Measurements from ENCODE around the gene UBR4.

The UBR4 gene

DNA sequence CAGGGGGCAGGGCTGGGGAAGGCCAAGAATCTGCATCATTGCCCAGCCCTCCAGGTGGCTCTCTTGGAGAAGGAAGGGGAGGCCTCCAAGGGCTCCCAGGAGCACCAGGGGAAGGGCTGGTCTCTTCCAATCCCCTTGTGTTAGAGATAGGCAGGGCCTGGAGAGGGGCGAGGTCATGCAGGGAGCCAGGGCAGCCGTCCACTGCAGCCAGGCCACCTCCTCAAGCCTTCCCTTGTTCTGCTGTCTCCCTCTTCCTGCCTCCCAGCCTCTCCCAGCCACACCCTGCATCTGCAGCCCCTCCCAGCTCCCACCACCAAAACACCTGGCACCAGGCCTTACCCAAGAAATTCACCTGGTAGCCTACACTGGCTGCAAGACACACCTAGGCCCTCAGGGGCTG, 148.3 kb downstream of the UBR4 start:
- in situ Hi-C loops (cut with HindIII; ENCODE audit: low sequenced_read_pairs), result no loop called here

DNA sequence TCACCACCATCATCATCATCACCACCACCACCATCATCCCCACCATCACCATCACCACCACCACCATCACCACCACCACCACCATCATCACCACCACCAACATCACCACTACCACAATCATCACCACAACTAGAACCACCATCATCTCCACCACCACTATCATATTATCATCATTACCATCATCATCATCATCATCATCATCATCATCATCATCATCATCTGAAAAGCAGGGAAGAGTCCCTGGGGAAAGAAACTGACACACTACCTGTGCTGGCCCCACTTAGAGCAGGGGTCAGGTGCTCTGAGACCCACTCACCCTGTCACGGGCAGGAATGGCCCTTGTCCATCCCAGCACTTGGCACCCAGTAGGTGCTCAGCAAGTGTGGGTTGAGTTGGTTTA, 148.7 kb downstream of the UBR4 start:
- in situ Hi-C loops (cut with HindIII; ENCODE audit: low sequenced_read_pairs), result no loop called here

GRCh38 chr1:19059773-19060172, 150.3 kb downstream of the UBR4 start:
- in situ Hi-C loops (cut with HindIII; ENCODE audit: low sequenced_read_pairs), result no loop called here

- in situ Hi-C loops (cut with HindIII; ENCODE audit: low sequenced_read_pairs), result no loop called here
Measured at GRCh38 chr1:19058476-19058797, 151.6 kb downstream of the UBR4 start.

GRCh38 chr1:19057784-19058475, 152.1 kb downstream of the UBR4 start:
- in situ Hi-C loops (cut with HindIII; ENCODE audit: low sequenced_read_pairs), result no loop called here

DNA sequence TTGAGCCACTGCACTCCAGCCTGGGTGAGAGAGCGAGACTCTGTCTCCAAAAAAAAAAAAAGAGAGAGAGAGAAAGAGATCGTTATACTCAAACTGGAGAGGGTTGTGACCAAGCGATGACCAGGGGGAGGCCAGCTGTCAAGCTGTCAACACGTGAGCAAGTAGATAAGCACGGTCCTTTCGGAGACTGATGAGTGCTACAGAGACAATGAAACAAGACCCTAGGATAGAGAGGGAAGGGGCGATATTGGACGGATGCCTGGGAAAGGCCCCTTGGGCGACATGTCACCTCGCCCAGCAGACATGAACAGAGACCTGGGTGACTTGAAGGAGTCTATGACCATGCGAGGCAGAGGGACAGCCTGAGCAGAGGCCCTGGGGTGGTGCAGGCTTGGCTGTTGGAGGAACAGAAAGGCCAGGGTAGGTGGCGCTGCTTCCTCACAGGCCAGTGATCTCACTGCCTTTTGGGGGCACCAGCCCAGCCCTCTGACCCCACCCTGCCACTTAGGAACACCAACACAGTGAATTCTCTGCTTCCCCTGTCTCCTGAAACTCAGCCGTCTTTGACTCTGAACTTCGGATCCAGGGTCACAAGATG, 152.8 kb downstream of the UBR4 start:
- in situ Hi-C loops (cut with HindIII; ENCODE audit: low sequenced_read_pairs), result no loop called here

DNA sequence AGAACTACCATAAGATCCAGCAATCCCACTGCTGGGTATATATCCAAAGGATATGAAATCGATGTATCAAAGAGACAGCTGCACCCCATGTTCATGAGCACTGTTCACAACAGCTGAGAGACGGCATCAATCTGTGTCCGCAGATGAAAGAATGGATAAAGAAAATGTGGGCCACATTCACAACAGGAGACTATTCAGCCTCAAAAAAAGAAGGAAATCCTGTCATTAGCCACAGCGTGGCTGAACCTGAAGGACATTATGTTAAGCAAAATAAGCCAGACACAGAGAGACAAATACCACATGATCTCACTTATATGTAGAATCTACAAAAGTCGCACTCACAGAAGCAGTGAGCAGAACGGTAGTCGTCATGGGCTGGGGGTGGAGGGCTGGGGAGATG, 154.4 kb downstream of the UBR4 start:
- in situ Hi-C loops (cut with HindIII; ENCODE audit: low sequenced_read_pairs), result no loop called here

- in situ Hi-C loops (cut with HindIII; ENCODE audit: low sequenced_read_pairs), result no loop called here
Measured at GRCh38 chr1:19055001-19055400, 155.1 kb downstream of the UBR4 start.

DNA sequence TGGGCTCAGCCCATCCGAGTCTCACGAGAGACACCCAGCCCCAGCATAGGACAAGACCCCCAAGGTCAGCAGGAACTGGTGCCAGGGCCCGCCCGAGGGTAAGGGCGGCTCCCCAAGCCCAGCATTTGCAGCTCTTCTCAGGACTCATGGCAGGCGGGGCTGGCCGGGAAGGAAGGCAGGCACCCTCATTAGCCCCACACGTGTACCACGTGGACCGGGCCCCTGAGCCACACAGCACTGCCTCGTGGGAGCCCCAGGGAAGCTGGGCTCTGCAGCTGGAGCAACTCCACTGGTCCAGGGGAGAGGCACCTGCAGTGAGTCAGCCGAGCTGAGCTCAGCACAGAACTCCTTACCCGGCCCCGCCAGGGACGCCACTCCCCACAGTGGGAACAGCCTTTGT, 155.8 kb downstream of the UBR4 start:
- in situ Hi-C loops (cut with HindIII; ENCODE audit: low sequenced_read_pairs), result no loop called here

DNA sequence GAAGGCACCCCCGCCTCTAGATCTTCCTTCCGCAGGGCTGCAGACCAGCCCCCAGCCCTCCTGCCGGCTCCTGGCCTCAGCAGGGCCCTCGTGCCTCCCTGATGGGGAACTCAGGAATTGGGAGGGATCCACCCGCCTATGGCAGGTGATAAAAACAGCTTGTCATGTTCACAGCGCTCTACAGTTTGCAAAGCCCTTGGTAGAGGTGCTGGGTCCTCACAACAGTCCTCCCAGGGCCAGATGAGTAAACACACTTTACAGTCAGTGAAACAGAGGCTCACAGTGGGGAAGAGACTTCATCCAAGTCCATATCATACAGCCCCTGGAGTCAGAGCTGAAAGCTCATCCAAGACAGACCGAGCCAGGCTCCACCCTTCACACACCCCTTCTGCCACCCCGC, 156.6 kb downstream of the UBR4 start:
- in situ Hi-C loops (cut with HindIII; ENCODE audit: low sequenced_read_pairs), result no loop called here

DNA sequence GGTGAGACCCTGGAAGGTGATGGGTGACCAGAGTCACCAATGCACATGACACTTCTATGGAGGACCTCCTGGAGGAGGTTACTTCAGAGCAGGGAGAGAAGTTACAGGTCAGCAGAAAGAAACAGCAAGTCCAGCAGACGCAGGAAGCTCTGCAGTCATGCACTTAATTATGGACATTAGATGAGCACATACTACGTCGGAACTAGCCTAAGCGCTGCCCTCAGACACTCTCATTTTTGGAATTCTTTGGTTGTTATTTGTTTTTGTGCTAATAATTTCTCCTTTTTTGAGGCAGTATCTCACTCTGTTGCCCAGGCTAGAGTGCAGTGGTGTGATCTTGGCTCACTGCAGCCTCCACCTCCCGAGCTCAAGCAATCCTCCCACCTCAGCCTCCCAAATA, 160.3 kb downstream of the UBR4 start:
- in situ Hi-C loops (cut with HindIII; ENCODE audit: low sequenced_read_pairs), result no loop called here

- in situ Hi-C loops (cut with HindIII; ENCODE audit: low sequenced_read_pairs), result no loop called here
Measured at GRCh38 chr1:19049128-19049768, 160.8 kb downstream of the UBR4 start.

DNA sequence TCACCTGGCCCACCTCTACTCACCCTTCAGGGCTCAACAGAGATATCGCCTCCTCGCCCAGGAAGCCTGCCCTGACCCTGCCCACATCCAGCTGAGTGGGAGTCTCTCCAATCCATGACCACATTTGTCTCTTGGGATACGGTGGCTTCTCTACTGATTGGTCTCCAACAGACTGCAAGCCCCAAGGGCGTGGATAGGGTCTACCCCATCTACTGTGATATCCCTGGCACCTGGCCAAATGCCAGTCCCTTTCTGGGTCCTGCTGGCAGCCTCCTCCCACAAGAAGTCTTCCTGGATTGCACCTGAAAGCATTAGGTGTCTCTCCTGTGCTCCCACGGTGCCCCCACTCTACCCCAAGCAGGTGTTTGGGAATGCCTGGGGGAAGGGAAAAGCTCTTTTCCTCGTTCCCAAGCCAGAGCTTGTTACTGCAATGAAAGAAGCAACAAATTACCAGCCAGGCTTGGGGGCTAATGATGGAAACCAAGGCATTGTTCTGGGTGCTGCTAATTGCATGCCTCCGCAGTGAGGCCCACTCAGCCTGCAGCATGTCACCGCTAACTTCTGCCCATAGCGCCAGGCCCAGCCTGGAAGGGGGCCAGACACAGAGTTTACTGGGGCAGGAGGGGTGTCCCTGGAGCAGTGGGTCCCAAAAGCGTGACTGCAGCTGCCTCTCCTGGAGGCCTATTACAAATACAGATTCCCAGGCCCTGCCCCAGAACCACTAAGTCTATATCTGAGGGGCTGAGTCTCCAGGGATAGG, 162.9 kb downstream of the UBR4 start:
- in situ Hi-C loops (cut with HindIII; ENCODE audit: low sequenced_read_pairs), result no loop called here

DNA sequence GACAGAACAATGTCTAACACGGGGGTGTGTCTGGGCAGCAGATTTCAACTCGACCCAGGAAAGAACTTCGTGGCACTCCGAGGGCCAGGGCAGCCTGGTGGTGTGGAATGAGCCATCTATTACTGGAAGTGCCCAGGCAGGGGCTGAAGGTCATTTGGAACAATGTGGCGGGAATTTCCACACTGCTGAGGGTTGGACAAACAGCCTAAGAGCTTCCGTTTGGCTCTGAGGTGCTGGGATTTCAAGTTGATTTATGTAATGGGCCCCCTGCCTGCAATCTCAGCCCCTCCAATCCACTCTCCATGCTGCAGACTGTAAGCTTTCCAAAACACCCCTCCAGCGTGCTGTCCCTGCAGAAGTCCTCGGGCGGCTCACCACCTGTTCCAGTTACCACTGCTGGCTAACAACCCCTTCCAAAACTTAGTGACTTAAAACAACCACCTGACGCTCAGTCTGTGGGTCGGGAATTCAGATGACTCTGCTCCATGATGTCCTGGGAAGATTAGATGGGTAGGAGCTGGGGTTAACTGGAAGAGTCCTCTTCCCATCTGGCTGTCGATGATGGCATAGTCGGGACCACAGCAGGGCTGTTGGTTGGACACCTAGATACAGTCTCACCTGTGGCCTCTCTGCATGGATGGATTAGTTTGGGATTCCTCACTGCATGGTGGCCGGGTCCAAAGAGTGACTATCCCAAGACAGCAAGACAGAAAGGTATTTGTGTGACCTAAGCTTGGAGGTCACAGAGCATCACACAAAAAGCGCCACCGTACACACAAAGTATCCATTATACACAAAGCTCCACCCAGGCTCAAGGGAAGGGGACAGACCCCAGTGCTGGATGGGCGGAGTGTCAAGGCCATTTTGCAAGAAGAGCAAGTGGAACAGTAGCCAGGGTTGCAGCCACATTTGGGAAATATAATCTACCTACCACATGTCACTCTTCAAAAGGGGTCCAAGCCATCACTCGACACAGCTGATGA, 163.9 kb downstream of the UBR4 start:
- in situ Hi-C loops (cut with HindIII; ENCODE audit: low sequenced_read_pairs), result no loop called here

- in situ Hi-C loops (cut with HindIII; ENCODE audit: low sequenced_read_pairs), result no loop called here
Measured at GRCh38 chr1:19044975-19045831, 164.9 kb downstream of the UBR4 start.

DNA sequence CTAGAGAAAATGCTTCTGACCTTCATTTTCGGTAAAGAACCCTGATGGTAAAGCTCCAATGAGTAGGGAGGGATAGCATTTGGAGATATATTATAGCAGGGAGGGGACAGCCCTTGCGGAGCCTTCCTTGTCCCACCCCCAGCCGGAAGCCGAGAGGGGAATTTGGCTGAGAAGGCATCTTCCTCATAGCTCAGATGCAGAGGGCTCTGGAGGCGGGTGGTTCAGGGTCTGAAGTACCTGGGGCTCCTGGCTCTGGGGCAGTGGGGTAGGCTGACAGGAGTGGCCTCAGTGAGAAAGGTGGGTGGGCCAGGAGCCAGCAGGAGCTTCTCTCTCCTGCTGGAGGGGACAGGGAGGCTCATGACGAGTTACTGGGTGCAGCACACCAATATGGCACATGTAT, 165.6 kb downstream of the UBR4 start:
- in situ Hi-C loops (cut with HindIII; ENCODE audit: low sequenced_read_pairs), result no loop called here

- in situ Hi-C loops (cut with HindIII; ENCODE audit: low sequenced_read_pairs), result no loop called here
Measured at GRCh38 chr1:19043579-19044443, 166.3 kb downstream of the UBR4 start.

DNA sequence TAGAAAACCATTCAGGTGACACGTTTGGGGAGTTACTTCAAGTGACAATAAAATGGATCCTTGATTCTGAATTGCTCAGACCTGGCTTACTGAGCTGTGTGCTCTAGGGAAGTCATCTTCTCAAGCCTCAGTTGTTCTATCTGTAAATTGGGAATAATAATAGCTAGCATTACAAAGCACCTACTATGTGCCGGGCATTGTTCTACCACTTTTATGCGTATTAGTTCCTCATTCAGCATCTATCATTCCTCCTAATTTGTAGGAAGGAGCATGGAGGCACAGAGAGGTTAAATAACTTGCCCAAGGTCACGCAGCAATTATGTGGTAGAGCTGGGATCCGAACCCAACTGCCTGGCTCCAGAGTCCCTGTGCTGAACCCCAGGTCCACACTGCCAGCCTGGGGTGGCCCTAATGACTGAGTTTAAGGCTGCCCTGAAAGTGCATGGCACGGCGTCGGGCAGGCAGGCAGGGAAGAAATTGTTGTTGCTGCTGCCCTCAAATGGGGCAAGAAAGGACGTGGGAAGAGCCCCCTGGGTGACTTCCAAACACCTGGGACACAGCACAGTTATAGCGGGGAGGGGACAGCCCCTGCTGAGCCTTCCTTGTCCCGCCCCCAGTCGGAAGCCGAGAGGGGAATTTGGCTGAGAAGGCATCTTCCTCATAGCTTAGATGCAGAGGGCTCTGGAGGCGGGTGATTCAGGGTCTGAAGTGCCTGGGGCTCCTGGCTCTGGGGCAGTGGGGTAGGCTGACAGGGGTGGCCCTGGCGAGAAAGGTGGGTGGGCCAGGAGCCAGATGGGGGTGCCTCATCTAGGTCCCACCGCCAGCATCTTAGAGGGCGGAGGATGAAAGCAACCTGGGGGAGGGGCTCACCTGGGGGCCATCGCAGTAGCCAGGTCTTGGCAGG, 167.1 kb downstream of the UBR4 start:
- in situ Hi-C loops (cut with HindIII; ENCODE audit: low sequenced_read_pairs), result no loop called here
